GM23338 (cell line): ENCODE measurements around the gene HOXA9. TPM values are rescaled to one million over a fixed set of nuclear protein-coding genes. Genes with fewer than 3 reads are reported as not detected.
A peak's percentile ranks its signal among the peaks of the same experiment; 100 is the strongest.

Source experiments
- ATAC-seq: fragments of 200-7000 bp; cut with Tn5 transposase; 3 replicates; pipeline ENCODE4 v1.9.1; 2020
- DNase-seq: peaks from one replicate; pipeline ENCODE4 v3.0.0-alpha.2; 2015; ENCODE audit warnings: low spot score
- H2AFZ ChIP-seq: fragments of 200-600 bp; sonication (generic); 2 replicates; pipeline ENCODE4 v1.8.0; 2016; ENCODE audit warnings: antibody characterized with exemption, mild to moderate bottlenecking, moderate library complexity
- H3F3A ChIP-seq: fragments of 200-600 bp; sonication (generic); replicated peaks from 2 replicates; pipeline ENCODE4 v1.8.0; 2017; ENCODE audit warnings: antibody characterized with exemption, mixed run types, low read depth
- H3K27ac ChIP-seq: fragments of 200-600 bp; sonication (generic); 2 replicates; pipeline ENCODE4 v1.6.1; 2016; ENCODE audit warnings: low read depth
- H3K27me3 ChIP-seq: fragments of 200-600 bp; sonication (generic); 2 replicates; pipeline ENCODE4 v1.8.0; 2016; ENCODE audit warnings: mild to moderate bottlenecking, mixed run types, moderate library complexity; ENCODE audit not compliant: insufficient read depth
- H3K36me3 ChIP-seq: fragments of 200-600 bp; sonication (generic); 2 replicates; pipeline ENCODE4 v1.8.0; 2016; ENCODE audit warnings: mild to moderate bottlenecking; ENCODE audit not compliant: insufficient read depth
- H3K4me1 ChIP-seq: fragments of 200-600 bp; sonication (generic); 2 replicates; pipeline ENCODE4 v1.8.0; 2016; ENCODE audit warnings: mild to moderate bottlenecking, moderate library complexity; ENCODE audit not compliant: insufficient read depth
- H3K4me2 ChIP-seq: fragments of 200-600 bp; sonication (generic); 2 replicates; pipeline ENCODE4 v1.7.1; 2017; ENCODE audit warnings: mixed run types
- H3K4me3 ChIP-seq: fragments of 200-600 bp; sonication (generic); 2 replicates; pipeline ENCODE4 v1.6.1; 2016; ENCODE audit warnings: mixed run types
- H3K79me2 ChIP-seq: fragments of 200-600 bp; sonication (generic); replicated peaks from 2 replicates; pipeline ENCODE4 v1.8.0; 2017; ENCODE audit warnings: mild to moderate bottlenecking; ENCODE audit not compliant: insufficient read depth
- H3K9me2 ChIP-seq: fragments of 200-600 bp; sonication (generic); 2 replicates; pipeline ENCODE4 v1.8.0; 2017; ENCODE audit not compliant: insufficient read depth
- H4K20me1 ChIP-seq: fragments of 200-600 bp; sonication (generic); replicated peaks from 2 replicates; pipeline ENCODE4 v1.8.0; 2017; ENCODE audit warnings: mild to moderate bottlenecking; ENCODE audit not compliant: insufficient read depth
- H3K27ac Mint-ChIP-seq: 2 replicates; pipeline ENCODE4 v1.8.0; 2020; ENCODE audit warnings: inconsistent platforms, mild to moderate bottlenecking, moderate library complexity, mixed read lengths
- H3K27me3 Mint-ChIP-seq: 3 replicates; pipeline ENCODE4 v1.8.0; 2022; ENCODE audit warnings: low read depth, mild to moderate bottlenecking, moderate library complexity, mixed read lengths, inconsistent platforms; ENCODE audit not compliant: insufficient read depth, poor library complexity
- H3K36me3 Mint-ChIP-seq: 3 replicates; pipeline ENCODE4 v1.8.0; 2021; ENCODE audit warnings: low read depth, mild to moderate bottlenecking, inconsistent platforms, moderate library complexity, mixed read lengths
- H3K4me1 Mint-ChIP-seq: 3 replicates; pipeline ENCODE4 v1.8.0; 2020; ENCODE audit warnings: mild to moderate bottlenecking, inconsistent platforms, mixed read lengths
- H3K4me3 Mint-ChIP-seq: 3 replicates; pipeline ENCODE4 v1.8.0; 2021; ENCODE audit warnings: moderate library complexity, mild to moderate bottlenecking, inconsistent platforms, mixed read lengths
- H3K9me3 Mint-ChIP-seq: 3 replicates; pipeline ENCODE4 v1.8.0; 2020; ENCODE audit warnings: moderate library complexity, mild to moderate bottlenecking, inconsistent platforms, mixed read lengths
- EZH2 ChIP-seq: fragments of 200-600 bp; sonication (generic); IDR thresholded peaks from one replicate; pipeline ENCODE4 v1.8.0; 2017; ENCODE audit warnings: antibody characterized with exemption, mild to moderate bottlenecking, low read depth; ENCODE audit not compliant: unreplicated experiment
- EZH2phosphoT487 ChIP-seq: fragments of 200-600 bp; sonication (generic); IDR thresholded peaks from one replicate; pipeline ENCODE4 v1.8.1; 2018; ENCODE audit warnings: antibody characterized with exemption; ENCODE audit not compliant: unreplicated experiment
- polyA plus RNA-seq: library from polyadenylated mRNA; unstranded; fragments of >200 nt; fragmentation: Nextera tagmentation; extraction: Ambion mirVana; gene quantifications from 2 replicates; pipeline ENCODE4 v1.2.1, GENCODE V29; 2016
- total RNA-seq: library from RNA; depleted of rRNA; stranded (reverse); fragments of >200 nt; shearing (Covaris generic); gene quantifications from 2 replicates; pipeline ENCODE4 v1.2.3, GENCODE V29; 2014
- TF ChIP-seq, protein P1 (sequence below): IDR thresholded peaks from 2 replicates; pipeline ENCODE4 v1.6.1; 2016; ENCODE audit warnings: antibody characterized with exemption

HOXA9 gene
- total and polyA plus RNA-seq, 2 experiments from 2014 or later: not detected

DNA sequence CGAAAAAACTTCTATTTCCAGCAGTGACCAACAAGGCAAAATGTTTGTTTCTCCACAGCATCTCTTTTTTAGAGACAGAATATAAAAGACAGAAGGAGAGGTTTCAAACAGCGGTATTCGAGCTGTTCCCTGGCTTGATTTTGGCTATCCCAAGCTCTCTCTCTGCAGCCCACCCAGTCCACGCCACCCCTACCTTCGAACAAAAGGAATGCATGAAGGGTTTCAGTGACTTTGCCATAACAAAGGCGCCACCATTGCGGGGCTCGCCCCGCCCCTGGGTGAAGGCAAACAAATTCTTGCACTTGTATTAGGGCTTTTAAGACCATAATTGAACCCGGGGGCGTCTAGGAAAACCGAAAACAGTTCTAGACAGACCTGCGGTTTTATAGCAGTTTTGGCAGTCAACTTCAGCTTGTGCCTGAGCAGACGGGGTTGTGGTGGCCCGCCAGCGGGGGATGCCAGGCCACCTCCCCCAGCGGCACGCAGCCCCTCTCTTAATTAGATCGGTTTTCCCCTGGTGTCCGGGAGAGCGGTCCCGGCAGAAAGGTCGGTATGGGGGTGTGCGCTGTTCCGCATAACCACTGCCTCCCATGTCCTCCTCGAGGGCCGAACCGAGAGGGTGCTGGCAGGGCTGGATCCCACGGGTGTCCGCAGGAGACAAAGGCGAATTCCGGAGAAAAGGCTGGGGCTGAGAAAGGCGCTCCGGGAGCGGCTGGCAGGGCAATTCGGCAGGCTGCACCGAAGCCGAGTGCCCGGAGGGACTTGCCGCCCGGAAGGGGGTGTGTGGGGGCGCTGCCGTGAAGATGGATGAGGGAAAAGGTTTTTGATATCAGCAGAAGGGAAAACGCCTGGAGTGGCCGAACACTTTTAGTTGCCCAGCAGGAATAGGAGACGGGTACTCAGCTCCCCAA is 22.4 kb upstream of the HOXA9 start:
- Histone ChIP-seq H3K27ac (no peak overlapping the region), H3K9me2 (no peaks in the 10 kb centered on the region), H4K20me1 (peaks cover 41% of the 10 kb centered on the region), H3K36me3 (no peaks in the 10 kb centered on the region), H3K4me1 (peaks cover 71% of the 10 kb centered on the region), H3F3A (peaks cover 69% of the 10 kb centered on the region), H3K4me3 (peak overlapping the region; percentile 48; the same call in 1 of the 2 replicates), H3K79me2 (no peaks in the 10 kb centered on the region), H3K27me3 (peaks cover 100% of the 10 kb centered on the region), H2AFZ (no peak overlapping the region), H3K4me2 (peak overlapping the region; percentile 77)
- no peak for ATAC-seq
- TF ChIP-seq EZH2: peak; percentile 54
- TF ChIP-seq, protein P1, sequence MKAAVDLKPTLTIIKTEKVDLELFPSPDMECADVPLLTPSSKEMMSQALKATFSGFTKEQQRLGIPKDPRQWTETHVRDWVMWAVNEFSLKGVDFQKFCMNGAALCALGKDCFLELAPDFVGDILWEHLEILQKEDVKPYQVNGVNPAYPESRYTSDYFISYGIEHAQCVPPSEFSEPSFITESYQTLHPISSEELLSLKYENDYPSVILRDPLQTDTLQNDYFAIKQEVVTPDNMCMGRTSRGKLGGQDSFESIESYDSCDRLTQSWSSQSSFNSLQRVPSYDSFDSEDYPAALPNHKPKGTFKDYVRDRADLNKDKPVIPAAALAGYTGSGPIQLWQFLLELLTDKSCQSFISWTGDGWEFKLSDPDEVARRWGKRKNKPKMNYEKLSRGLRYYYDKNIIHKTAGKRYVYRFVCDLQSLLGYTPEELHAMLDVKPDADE: no peak
- peak; percentile 43 for TF ChIP-seq EZH2phosphoT487
- Mint-ChIP-seq H3K27me3 (peaks cover 99% of the 10 kb centered on the region), H3K36me3 (no peaks in the 10 kb centered on the region), H3K27ac (no peak overlapping the region), H3K4me1 (peaks cover 40% of the 10 kb centered on the region), H3K9me3 (peaks cover 2% of the 10 kb centered on the region; the same call in 2 of the 3 replicates), H3K4me3 (peak overlapping the region; percentile 58)
- peak; percentile 55 for DNase-seq

DNA sequence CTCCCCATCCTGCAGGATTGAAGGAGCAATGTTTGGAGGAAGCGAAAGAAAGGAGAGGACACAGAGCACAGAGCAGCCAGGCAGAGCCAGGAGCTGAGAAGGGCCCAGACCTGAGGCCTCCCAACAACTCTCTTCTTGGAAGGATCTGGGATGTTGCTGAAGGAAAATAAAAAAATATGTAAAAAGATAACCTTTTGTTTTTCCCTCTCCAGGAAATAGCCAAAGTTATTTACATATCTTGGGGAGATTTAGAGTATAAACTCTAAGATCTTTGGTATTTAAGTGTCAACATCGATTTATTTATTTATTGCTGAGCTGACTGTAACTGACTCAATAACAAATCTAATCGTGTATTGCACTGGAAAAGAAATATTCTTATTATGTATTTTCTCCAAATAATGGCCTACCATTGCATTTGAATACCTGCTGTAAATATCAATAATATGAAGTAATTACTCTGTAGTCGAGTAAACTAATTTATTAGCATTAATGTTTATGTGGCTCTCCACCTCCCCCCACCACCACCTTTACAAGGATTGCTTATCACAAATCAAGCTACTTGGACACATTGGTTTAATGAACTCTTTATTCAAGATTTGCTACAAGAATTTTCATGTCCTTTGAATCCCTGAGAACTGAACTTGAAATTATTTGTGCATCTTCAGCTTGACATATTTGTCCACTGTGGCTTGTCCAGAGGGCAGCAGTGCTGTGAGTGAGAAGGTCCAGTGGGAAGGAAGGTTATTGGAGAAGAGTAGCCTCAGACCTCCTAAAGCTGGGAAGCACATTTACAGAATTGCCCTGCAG is 21.5 kb upstream of the HOXA9 start:
- Mint-ChIP-seq H3K4me3 (no peak overlapping the region; the same call in 2 of the 3 replicates), H3K27ac (no peak overlapping the region), H3K27me3 (peaks cover 100% of the 10 kb centered on the region), H3K36me3 (no peaks in the 10 kb centered on the region), H3K4me1 (peaks cover 38% of the 10 kb centered on the region), H3K9me3 (peaks cover 4% of the 10 kb centered on the region; the same call in 2 of the 3 replicates)
- TF ChIP-seq EZH2phosphoT487: no peak
- TF ChIP-seq EZH2: peak; percentile 80
- H3F3A ChIP-seq: peaks cover 74% of the 10 kb centered on the region
- H3K27ac ChIP-seq: no peak overlapping the region
- peak overlapping the region; percentile 77 for H3K4me2 ChIP-seq
- no peaks in the 10 kb centered on the region for H3K36me3 ChIP-seq
- H3K79me2 ChIP-seq: no peaks in the 10 kb centered on the region
- H3K9me2 ChIP-seq: no peaks in the 10 kb centered on the region
- no peak overlapping the region for H2AFZ ChIP-seq
- H3K4me1 ChIP-seq: peaks cover 70% of the 10 kb centered on the region
- peaks cover 49% of the 10 kb centered on the region for H4K20me1 ChIP-seq
- ATAC-seq: no peak
- H3K27me3 ChIP-seq: peaks cover 100% of the 10 kb centered on the region
- DNase-seq: no peak
- H3K4me3 ChIP-seq: peak overlapping the region; percentile 48
